Stimulated activated CD4-positive, alpha-beta T cell treated with anti-CD3 and anti-CD28 coated beads, Interleukin-12 subunit alpha, Interleukin-12 subunit beta, amount 100 ng/mL, for 24 hours (primary cell): ENCODE results near the gene CTSZ.
"Not testable (repeated sequence)": the region's sequence is repeated elsewhere in the genome, so short reads cannot be mapped to it uniquely, and the experiment has no call there.

ENCODE experiments used
- DNase-seq, 2 experiments: peaks; one replicate each; pipeline ENCODE4 v3.0.0-alpha.2; 2020; ENCODE audit warnings: low read depth in 2 of 2

CTSZ gene

DNA sequence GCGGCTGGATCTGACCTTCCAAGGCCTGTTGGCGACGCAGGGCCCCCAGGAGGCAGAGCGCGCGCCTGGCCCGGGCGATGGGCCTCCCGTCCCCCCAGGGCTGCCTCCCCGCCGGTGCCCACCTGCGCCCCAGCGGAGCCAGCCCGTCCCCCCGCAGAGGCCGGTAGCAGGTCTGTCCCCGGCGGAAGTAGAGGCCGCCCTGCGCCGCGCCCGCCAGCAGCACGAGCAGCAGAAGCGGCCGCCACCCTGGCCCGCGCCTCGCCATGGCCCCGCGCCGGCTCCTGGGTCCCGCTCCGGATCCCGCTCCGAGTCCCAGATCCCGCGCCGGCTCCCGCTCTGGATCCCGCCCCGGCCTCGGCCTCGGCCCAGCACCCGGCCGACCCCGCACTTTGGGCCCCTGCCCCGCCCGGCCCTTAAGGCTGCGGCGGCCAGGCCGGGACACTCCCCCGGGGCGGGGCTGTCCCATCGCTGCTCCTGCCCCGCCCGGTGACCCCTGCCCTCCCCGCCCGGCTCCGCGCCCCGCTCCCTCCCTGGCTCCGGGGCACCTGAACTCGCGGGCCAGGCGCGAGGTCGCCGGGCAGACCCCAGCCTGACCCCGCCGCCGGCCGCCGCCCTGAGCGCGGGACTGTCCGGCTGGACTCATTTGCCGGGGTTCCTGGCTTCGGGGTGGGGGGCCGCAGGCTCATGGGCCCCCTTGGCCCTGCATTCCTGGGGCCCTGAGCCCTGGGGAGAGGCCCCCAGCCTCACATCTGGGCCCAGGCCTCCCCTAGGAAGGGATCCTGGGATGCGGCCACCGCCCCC, at the start of gene CTSZ:
TSS of gene CTSZ (minus strand) at position 391 of the 801 bp plus-strand sequence. CDS start at position 265, 126 bp downstream.
- DNase-seq, result peak in 1 of 2 experiments; percentile 30

GRCh38 chr20:59055302-59055701, 48.2 kb upstream of the CTSZ start:
- DNase-seq, result no peak

DNA sequence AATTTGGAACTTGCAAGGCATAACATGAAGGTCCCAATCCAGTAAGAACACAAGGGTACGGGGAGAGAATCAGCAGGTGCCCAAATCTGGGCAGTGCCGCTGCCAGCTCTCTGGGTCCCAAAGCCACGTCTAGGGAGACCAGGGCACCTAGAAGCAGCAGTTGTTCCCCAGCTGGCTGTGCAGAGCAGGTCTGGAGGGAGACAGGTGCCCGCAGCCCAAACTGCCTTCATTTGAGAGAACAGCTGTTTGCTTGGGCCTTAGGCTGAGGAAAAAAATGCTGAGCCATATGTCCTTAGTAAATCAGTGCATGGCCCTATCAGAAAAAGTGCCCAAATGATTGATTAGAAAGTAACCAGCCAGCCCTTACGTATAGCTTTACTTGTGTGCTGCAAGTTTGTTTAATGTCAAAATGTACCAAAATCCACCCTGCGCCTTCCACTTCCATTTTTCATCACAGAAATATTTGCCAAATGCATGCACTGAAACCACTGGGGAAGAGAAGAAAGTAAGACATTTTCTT, 44.7 kb upstream of the CTSZ start:
- no peak for DNase-seq

- no peak for DNase-seq
These were observed 43.4 kb upstream of the CTSZ start for GRCh38 chr20:59050437-59050836.

GRCh38 chr20:59048681-59049030, 41.6 kb upstream of the CTSZ start:
- no peak for DNase-seq

DNA sequence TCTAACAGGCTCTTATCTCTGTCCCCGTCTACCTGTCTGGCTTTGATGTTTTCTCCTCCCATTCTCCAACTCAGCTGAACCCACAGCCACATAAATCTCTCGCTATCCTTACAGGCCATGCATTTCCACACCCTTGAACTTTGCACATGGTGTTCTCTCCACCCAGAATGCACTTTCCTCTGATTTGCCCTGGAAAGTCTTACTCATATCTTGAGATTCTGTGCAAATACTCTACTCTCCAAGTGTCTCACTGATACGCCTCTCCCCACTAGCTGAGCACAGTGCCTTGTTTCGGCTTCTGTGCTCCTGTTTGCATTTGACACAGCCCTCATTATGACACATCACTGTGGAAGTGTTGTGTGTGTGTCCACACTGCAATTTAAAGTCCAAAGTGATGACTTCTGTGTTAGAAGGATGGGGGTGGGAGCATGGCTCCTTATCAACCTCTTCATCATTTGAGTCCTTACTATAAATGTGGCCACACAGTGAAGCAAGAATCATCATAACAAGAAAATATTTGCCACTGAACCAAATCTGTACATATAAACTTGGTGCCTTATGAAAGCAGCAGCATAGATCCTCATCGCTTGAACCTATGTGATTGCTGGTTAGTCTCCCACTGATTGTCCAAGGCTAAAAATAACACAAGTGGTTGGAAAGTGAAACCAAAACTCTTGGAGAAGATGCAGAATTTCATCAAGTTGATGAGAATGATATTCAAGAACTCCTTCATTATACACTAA, 41.1 kb upstream of the CTSZ start:
- DNase-seq, result no peak

DNA sequence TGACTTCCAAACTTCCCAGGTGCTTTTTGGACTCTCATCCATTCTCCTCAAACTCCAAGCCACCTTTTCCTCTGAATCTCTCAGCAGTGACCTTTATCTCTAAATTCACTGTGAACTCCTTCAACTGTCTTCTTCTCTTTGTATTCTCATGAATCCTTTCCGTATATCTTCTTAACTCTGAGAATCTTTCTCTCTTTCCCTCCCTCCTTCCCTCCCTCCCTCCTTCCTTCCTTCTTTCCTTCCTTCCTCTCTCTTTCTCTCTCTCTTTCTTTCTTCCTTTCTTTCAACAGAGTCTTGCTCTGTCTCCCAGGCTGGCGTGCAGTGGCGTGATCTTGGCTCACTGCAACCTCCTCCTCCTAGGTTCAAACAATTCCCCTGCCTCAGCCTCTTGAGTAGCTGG, 39.8 kb upstream of the CTSZ start:
- no peak for DNase-seq

DNA sequence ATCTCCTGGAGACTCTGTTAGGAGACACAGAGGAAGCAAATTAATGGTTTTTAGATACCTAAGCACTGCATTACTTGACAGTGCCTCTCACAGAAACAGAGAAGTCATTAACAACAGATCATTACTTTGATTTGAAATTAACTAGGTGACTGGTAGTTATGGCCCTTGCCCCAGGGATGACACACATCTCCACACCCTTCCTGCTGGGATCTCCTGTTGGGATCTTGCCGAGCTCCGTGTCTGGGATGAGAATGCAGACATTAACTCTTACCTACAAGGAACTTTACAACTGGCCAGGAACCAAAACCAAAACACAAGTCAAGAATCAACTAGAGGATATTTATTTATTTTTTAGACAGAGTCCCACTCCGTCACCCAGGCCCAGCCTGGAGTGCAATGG, 37.7 kb upstream of the CTSZ start:
- no peak for DNase-seq

DNA sequence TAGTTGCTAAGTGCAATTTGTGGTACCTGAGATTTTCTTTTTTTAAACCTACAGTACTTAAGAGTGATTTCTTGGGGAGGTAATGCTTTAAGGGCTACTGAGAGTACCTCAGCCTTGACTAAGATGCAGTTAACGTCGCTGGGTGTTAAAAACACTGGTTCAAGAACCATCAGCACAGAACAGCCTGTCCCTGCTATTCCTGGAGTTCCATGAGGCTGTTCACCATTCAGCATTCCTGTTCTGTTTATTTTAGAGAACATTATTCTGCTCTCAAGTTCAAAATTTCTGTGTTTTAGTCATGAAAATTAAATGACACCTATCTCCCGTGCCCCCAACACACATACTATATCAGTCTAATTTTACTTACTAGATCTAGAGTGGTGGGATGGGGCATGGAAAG, 37.2 kb upstream of the CTSZ start:
- DNase-seq, result no peak

DNA sequence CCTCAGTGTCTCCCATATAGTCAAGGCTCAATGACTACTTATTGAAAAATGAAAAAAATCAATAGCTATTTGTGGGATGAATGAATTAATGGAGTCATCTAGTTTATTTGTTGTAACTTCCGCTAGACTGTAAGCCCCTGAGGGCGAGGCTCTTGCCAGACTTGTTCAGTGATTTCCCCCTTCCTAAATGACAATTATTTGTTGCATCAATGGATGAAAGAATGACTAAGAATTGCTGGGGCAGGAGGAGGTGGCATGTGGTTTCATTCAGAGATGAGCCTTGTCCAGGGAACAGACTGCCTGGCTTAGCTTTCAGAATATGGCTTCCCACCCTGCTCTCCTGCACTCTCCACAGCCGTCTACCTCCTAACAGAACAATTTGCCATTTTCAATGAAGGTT, 36.6 kb upstream of the CTSZ start:
- DNase-seq, result no peak

DNA sequence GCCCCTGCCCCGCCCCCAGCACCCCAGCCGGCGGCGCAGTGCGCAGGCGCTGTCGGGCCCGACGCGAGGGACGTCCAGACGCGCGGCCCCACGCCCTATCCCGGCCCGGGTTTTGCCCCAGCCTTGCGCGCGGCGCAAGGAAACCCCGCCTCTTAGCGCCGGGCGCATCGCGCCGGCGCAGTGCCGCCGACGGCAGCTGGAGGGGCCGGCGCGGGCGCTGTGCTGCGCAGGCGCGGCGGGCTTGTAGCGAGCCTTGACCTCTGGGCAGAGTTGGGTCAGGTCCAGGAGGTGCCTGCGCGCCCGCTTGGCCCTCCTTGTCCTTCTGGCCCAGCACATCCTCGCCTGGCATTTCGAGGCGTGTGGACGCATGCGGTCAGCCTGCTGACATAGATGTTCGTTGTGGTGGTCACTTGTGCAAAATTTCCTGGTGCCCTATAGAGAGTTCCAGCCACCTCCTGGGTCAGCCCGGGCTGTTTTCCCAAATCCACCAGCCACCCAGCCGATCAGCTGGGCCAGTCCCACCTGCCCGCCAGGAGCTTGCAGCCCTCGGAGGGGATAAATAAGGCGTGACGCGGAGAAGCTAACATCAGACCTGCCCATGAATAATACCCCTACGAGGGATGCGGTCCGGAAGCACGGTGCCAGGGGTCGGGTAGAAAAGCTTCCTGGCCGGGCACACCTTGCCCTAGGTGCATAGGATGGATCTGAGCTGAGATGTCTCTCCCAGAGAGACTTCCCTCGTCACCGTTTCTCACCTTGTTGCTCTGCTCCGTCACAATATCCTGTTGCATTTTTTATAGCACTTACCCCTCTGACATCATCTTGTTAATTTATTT, 36.0 kb upstream of the CTSZ start:
- DNase-seq, result peak; percentile 85 to 88

GRCh38 chr20:59042151-59042795, 35.2 kb upstream of the CTSZ start, which contains the start of gene PRELID3B:
Gene PRELID3B, minus strand, starts transcription at chr20:59042786. Its CDS starts 56 bp downstream, at chr20:59042730.
- DNase-seq, result no peak

GRCh38 chr20:59041487-59041886, 34.4 kb upstream of the CTSZ start:
- DNase-seq, result not testable (repeated sequence)

DNA sequence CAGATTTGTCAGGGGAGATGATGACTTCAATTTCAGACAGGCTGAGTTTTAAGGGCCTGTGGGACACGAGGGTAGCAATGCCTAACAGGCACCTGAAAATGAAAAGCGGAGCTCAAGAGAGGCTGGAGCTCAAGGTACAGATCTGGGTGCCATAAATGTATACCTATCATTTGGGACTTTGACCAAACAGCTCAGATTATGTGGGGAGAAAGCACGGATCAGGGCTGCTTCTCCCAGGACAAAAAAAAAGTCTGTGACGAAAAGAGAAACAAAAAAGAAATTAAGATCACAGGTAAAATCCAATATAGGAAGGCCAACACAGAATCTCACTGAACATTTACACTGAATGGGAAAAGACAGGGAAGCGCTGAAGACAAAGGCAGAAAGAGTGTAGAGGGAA, 33.6 kb upstream of the CTSZ start:
- no peak for DNase-seq

DNA sequence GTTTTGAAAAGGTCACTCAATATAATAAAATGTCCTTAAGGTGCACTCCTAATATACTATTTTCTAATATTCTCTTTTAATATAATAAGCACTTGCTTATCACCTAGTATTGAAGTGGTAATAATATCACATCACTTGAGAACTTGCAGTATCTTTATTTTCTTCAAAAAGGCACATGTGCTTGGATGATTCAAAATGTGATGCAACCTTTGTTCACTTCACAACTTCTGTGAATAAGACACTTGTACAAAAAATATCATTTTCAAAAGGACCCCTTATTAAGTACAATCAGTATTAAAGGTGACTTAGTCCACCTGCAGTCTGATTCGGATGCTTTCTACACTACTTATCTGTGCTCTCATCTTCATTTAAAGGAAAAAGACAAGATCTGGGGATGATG, 32.2 kb upstream of the CTSZ start:
- DNase-seq, result no peak

DNA sequence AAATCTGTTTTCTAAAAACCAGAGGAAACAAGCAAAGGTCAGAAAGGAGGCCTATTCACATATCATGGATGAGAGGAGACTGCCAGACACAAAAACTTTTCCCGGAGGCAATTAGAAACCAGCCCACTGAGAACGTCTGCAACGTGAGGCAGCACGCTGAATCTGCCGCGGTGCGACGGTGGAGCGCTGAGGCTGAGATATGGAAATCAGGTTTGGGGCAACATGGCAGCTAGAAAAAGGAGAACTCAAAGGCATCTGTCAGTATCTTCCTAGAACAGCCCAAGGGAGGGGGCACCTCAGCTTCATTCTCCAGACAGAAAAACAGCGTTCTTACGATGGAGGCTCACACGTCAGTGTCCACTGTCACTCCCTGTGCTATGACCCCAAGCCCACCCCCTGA, 30.3 kb upstream of the CTSZ start:
- DNase-seq, result no peak

GRCh38 chr20:59035381-59035780, 28.3 kb upstream of the CTSZ start:
- DNase-seq, result no peak

DNA sequence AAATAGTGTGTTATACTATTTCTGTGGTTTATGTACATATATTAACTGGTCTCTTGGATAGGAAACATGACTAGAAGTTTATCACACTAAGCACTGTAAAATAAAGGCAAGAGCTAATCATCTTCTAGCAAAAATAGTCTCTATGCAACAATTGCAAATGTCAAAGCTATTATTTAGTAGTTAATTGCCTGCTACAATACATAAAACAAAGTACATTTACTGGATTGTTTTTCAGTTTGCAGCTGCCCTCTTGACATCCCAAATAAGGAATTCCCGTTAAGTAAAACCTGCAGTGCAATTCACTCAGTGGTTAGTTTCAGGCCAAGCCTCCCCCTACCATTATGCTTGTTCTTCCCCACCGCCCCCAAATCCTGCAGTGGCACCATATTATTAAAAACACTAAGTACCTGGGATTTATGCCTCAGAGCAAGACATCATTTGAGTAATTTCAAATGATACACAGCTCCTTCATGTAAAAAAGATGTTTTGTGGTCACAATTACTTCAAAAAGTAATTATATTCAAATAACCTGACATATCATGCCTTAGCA, 26.6 kb upstream of the CTSZ start:
- no peak for DNase-seq

DNA sequence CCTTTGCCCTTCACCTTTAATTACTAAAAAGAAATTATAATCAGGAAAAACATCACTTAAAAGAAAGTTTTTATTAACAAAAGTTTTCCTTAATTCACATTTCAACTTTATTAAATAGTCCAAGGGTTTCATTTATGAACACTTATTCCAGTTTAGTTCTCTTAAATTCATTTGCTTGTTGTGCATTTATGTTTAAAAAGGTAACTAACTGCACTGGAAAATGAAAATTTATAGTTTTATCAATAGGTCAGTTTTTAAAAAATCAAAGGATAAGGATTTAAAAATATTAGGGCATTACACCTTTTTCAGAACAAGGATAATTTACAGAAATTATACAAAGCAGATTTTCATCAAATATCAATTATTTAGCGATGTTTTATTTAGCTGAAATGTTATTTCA, 26.0 kb upstream of the CTSZ start:
- DNase-seq, result no peak

DNA sequence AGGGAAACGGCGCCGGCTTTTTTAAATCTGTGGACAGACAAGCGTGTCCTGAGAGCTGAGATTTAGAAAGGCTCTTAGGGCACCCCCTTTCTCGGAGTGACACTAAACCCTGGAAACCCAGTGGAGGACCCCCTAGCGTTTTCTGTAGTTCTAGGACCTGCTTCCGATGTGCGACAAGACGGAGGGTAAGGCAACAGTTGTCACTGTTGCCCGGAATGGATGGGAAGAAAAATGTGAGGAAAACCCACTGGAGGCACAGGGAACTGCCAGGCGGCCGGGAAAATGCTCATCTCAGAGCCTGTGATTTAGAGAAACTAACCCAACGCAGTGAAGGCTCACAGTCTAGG, 25.6 kb upstream of the CTSZ start:
- no peak for DNase-seq

- DNase-seq, result peak; percentile 91 to 93
These were observed 25.1 kb upstream of the CTSZ start, which contains the start of gene ATP5F1E for GRCh38 chr20:59032023-59032712. Gene ATP5F1E, minus strand, starts transcription at chr20:59032335. Its CDS starts 84 bp downstream, at chr20:59032251.
